SK-N-SH (cell line): ENCODE data around the gene CETN3.

Experiments
- CTCF ChIP-seq: fragments of 200-600 bp; sonication (generic); IDR thresholded peaks from 2 replicates; pipeline ENCODE4 v1.6.1; 2017; ENCODE audit warnings: antibody characterized with exemption, mild to moderate bottlenecking, moderate library complexity
- EP300 ChIP-seq, 2 experiments: IDR thresholded peaks; 2 replicates each; pipeline versions ENCODE4 v1.4.0 to v1.6.1; 2012; ENCODE audit warnings: borderline replicate concordance in 1 of 2, low read depth in 1 of 2, low read length in 1 of 2
- EZH2phosphoT487 ChIP-seq: fragments of 200-600 bp; sonication (generic); IDR thresholded peaks from 2 replicates; pipeline ENCODE4 v1.6.1; 2017; ENCODE audit warnings: low read depth, mixed run types, mild to moderate bottlenecking, antibody characterized with exemption, moderate library complexity, borderline replicate concordance
- FOSL2 ChIP-seq: IDR thresholded peaks from 2 replicates; pipeline ENCODE4 v1.4.0; 2012; ENCODE audit warnings: low read depth, mild to moderate bottlenecking, moderate library complexity, borderline replicate concordance
- JUND ChIP-seq: IDR thresholded peaks from 2 replicates; pipeline ENCODE4 v1.4.0; 2012
- POLR2AphosphoS5 ChIP-seq: IDR thresholded peaks from 2 replicates; pipeline ENCODE4 v1.6.1; 2012; ENCODE audit warnings: low read depth, low read length
- RAD21 ChIP-seq: IDR thresholded peaks from 2 replicates; pipeline ENCODE4 v1.6.1; 2012; ENCODE audit warnings: mild to moderate bottlenecking, low read length
- RCOR1 ChIP-seq: fragments of 150-350 bp; IDR thresholded peaks from 2 replicates; pipeline ENCODE4 v1.6.1; 2017; ENCODE audit warnings: antibody characterized with exemption, low read length
- REST ChIP-seq: IDR thresholded peaks from 2 replicates; pipeline ENCODE4 v1.6.1; 2012; ENCODE audit warnings: mild to moderate bottlenecking, low read depth, low read length, moderate library complexity
- RFX5 ChIP-seq: IDR thresholded peaks from 2 replicates; pipeline ENCODE4 v1.6.1; 2012; ENCODE audit warnings: mild to moderate bottlenecking, improper control_type of control experiment, low read length
- TCF12 ChIP-seq: IDR thresholded peaks from 2 replicates; pipeline ENCODE4 v1.4.0; 2012
- ZBTB33 ChIP-seq: IDR thresholded peaks from 2 replicates; pipeline ENCODE4 v1.4.0; 2012; ENCODE audit warnings: low read depth, borderline replicate concordance

GRCh38 chr5:90424245-90424644 lies 14.7 kb upstream of the CETN3 start:
- TF ChIP-seq EP300 (IDR thresholded peaks at IDR 0.05; ENCODE audit: borderline replicate concordance in 1 of 2, low read depth in 1 of 2, low read length in 1 of 2) (no peak), CTCF (no peak), POLR2AphosphoS5 (no peak), RCOR1 (no peak), FOSL2 (no peak), TCF12 (no peak), JUND (no peak), EZH2phosphoT487 (no peak), REST (no peak), RAD21 (no peak), RFX5 (no peak), ZBTB33 (no peak)
